Stomach (tissue), 9 donors: ENCODE measurements around the gene RAB1B. TPM values are rescaled to one million over a fixed set of nuclear protein-coding genes. Genes with fewer than 3 reads are reported as not detected.

Experiments
- DNase-seq, 2 donors: peaks; one replicate each; pipeline versions ENCODE4 v3.0.0 to v3.0.0-alpha.2; 2013 to 2019
- H3K27ac ChIP-seq, 5 donors: fragments of 200-600 bp in 4 of 5; sonication (generic) in 4 of 5; one replicate each; pipeline ENCODE4 v1.5.1; 2013 to 2019; ENCODE audit warnings: mild to moderate bottlenecking in 1 of 5, moderate library complexity in 1 of 5
- H3K27me3 ChIP-seq, 3 donors: fragments of 200-600 bp; sonication (generic); one replicate each; pipeline ENCODE4 v1.5.1; 2017 to 2019; ENCODE audit warnings: mixed run types in 1 of 3
- H3K36me3 ChIP-seq, 4 donors: fragments of 200-600 bp; sonication (generic); 1 replicate in 3 of 4; 2 replicates in 1 of 4; pipeline ENCODE4 v1.5.1; 2016 to 2019
- H3K4me1 ChIP-seq, 4 donors: fragments of 200-600 bp; sonication (generic); one replicate each; pipeline ENCODE4 v1.5.1; 2016 to 2019
- H3K4me3 ChIP-seq, 4 donors: fragments of 200-600 bp; sonication (generic) in 3 of 4; one replicate each; pipeline ENCODE4 v1.5.1; 2016 to 2019; ENCODE audit warnings: mild to moderate bottlenecking in 1 of 4
- H3K9me3 ChIP-seq, 4 donors: fragments of 200-600 bp; sonication (generic); one replicate each; pipeline ENCODE4 v1.5.1; 2016 to 2019
- EP300 ChIP-seq: sonication (generic); formaldehyde crosslinking; IDR thresholded peaks from one replicate; pipeline ENCODE4 v1.6.1; 2017; ENCODE audit warnings: antibody characterized with exemption
- POLR2A ChIP-seq, 4 donors: fragments of 450-650 bp; IDR thresholded peaks; one replicate each; pipeline ENCODE4 v1.6.1; 2016; ENCODE audit warnings: antibody characterized with exemption in 4 of 4, control low read depth in 2 of 4, mild to moderate bottlenecking in 1 of 4, moderate library complexity in 1 of 4
- POLR2AphosphoS5 ChIP-seq, 3 donors: sonication (generic); formaldehyde crosslinking; IDR thresholded peaks; one replicate each; pipeline ENCODE4 v1.6.1; 2016; ENCODE audit warnings: antibody characterized with exemption in 3 of 3
- WGBS, 5 donors: extraction: QIAGEN DNeasy Blood & Tissue Kit in 3 of 5; methylation state at CpG; one replicate each; pipeline versions ENCODE4 v1.1.5 to v1.1.7; 2013 to 2018; 5-methylcytosine and 5-hydroxymethylcytosine counted together
- intact Hi-C: fragments of 100-400 bp; cut with DNase I; formaldehyde crosslinking; loops from one replicate; pipeline ENCODE4 v1.15.1; 2023; ENCODE audit warnings: low total_unique reads
- polyA plus RNA-seq, 3 donors: library from polyadenylated mRNA; stranded (reverse); fragments of 200-250 nt; gene quantifications; one replicate each; pipeline ENCODE4 v1.2.3, GENCODE V29; 2013
- total RNA-seq, 5 donors: library from RNA; depleted of rRNA; stranded (reverse); fragments of >200 nt; gene quantifications; one replicate each; pipeline versions ENCODE4 v1.1.0 to v1.2.3, GENCODE V29; 2014 to 2016
- TF ChIP-seq, protein P1 (sequence below), 7 experiments: fragments of 450-650 bp in 4 of 7; fragments of 200-600 bp in 3 of 7; sonication (generic) in 3 of 7; IDR thresholded peaks; one replicate each; pipeline ENCODE4 v1.5.1; 2016 to 2019; ENCODE audit warnings: antibody characterized with exemption in 7 of 7, control low read depth in 2 of 7, mild to moderate bottlenecking in 1 of 7
- donor health status: healthy with polysubstance abuse.
- donor health status: Bipolar disorder and iron deficiency.
- donor health status: healthy.

The RAB1B gene
- total and polyA plus RNA-seq, 8 donors = 19.3 to 170 (median 82.3) TPM

DNA sequence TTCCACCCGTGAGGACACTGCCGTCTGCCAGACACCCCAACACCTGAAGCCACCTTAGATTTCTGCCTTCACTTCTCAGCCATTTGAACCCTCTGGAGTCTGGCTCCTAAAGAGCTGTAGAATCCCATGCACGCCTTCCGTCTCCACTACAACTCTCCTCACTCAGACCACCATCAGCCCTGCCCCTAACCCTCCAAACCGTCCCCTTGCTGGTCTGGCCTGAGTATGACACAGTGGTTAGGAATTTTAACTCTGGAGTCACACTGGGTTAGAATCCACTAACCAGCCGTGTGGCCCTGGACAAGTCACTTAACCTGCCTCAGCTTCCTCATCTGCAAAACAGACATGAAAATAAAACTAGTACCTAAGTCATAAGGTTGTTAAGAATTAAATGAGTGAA lies 12.6 kb downstream of the RAB1B start:
- no peaks in the 10 kb centered on the region for H3K9me3 ChIP-seq
- H3K4me1 ChIP-seq = peaks cover 24 to 42% (median 31%) of the 10 kb centered on the region in 4 donors
- no peak overlapping the region for H3K27ac ChIP-seq
- TF ChIP-seq POLR2A (IDR thresholded peaks at IDR 0.05) (no peak), POLR2AphosphoS5 (IDR thresholded peaks at IDR 0.05) (no peak), EP300 (no peak)
- TF ChIP-seq, protein P1, sequence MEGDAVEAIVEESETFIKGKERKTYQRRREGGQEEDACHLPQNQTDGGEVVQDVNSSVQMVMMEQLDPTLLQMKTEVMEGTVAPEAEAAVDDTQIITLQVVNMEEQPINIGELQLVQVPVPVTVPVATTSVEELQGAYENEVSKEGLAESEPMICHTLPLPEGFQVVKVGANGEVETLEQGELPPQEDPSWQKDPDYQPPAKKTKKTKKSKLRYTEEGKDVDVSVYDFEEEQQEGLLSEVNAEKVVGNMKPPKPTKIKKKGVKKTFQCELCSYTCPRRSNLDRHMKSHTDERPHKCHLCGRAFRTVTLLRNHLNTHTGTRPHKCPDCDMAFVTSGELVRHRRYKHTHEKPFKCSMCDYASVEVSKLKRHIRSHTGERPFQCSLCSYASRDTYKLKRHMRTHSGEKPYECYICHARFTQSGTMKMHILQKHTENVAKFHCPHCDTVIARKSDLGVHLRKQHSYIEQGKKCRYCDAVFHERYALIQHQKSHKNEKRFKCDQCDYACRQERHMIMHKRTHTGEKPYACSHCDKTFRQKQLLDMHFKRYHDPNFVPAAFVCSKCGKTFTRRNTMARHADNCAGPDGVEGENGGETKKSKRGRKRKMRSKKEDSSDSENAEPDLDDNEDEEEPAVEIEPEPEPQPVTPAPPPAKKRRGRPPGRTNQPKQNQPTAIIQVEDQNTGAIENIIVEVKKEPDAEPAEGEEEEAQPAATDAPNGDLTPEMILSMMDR (IDR thresholded peaks at IDR 0.05) = no peak
- H3K36me3 ChIP-seq = peaks cover 13 to 38% (median 34%) of the 10 kb centered on the region in 4 donors
- peaks cover 0 to 12% (median 0%) of the 10 kb centered on the region in 3 donors for H3K27me3 ChIP-seq
- WGBS, 5 donors = 77 to 85% (median 81%) methylated on average over 6 of the region's 6 CpGs
- DNase-seq = no peak
- intact Hi-C loops = no loop called here
- no peak overlapping the region for H3K4me3 ChIP-seq

GRCh38 chr11:66281776-66282467 lies 13.5 kb downstream of the RAB1B start:
- Histone ChIP-seq H3K4me1 (peaks cover 24 to 50% (median 34%) of the 10 kb centered on the region in 4 donors), H3K27ac (no peak overlapping the region), H3K4me3 (no peak overlapping the region), H3K27me3 (peaks cover 0 to 12% (median 0%) of the 10 kb centered on the region in 3 donors), H3K36me3 (peaks cover 10 to 31% (median 26%) of the 10 kb centered on the region in 4 donors), H3K9me3 (no peaks in the 10 kb centered on the region)
- no peak for DNase-seq
- intact Hi-C loops = no loop called here
- 24 to 50% (median 26%) methylated on average over 5 to 20 of the region's 20 CpGs for WGBS, 5 donors
- TF ChIP-seq POLR2A (IDR thresholded peaks at IDR 0.05) (no peak), POLR2AphosphoS5 (IDR thresholded peaks at IDR 0.05) (no peak), EP300 (no peak)
- TF ChIP-seq, protein P1 (IDR thresholded peaks at IDR 0.05) = no peak

- DNase-seq = peak; percentile 99 to 100
- Histone ChIP-seq H3K36me3 (peaks cover 10 to 32% (median 24%) of the 10 kb centered on the region in 4 donors), H3K4me3 (no peak overlapping the region), H3K27ac (no peak overlapping the region), H3K27me3 (peaks cover 0 to 12% (median 0%) of the 10 kb centered on the region in 3 donors), H3K4me1 (peaks cover 24 to 52% (median 35%) of the 10 kb centered on the region in 4 donors), H3K9me3 (no peaks in the 10 kb centered on the region)
- intact Hi-C loops = no loop called here
- WGBS, 5 donors = 14 to 29% (median 14%) methylated on average over 15 to 35 of the region's 35 CpGs
- TF ChIP-seq, protein P1 (IDR thresholded peaks at IDR 0.05) = peak in 5 of 7 experiments; percentile 93 to 99 (median 96)
- TF ChIP-seq EP300 (no peak), POLR2AphosphoS5 (IDR thresholded peaks at IDR 0.05) (peak; percentile 22 to 83 (median 30))
Observed at GRCh38 chr11:66282468-66283455, 14.3 kb downstream of the RAB1B start.

DNA sequence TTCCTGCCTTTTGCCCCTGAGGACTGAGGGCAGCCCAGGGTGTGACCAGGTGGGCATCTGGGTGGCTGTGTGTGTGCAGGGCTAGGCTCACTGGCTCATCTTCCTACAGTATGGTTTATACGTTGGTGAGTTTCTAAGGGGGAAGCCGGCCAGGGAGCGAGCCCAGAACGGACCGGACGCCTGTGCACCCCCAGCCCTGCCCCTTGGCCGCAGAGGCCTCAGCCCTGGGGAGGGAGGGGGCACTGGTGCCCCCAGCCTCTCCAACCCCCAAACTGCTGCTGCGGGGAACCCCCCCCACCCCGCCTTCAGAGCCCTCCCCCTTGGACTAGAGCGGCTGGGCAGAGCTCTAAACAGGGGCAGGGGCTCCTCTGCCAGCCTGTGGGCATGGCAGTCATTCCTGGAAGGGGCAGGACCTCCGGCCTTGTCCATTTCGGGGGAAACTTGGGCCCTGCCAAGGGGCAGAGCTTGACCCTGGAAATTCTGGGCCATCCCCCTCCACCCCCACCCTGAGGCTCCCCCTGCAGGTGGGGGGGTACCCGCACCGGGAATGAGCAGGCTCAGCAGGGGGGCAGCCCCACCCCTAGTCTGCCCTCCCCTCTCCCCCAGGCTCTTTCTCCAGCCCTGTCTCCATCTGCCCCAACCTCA lies 15.1 kb downstream of the RAB1B start:
- no peak for TF ChIP-seq POLR2A (IDR thresholded peaks at IDR 0.05)
- TF ChIP-seq POLR2AphosphoS5 (IDR thresholded peaks at IDR 0.05) = no peak
- TF ChIP-seq, protein P1 (IDR thresholded peaks at IDR 0.05) = no peak
- TF ChIP-seq EP300 = no peak

More for the DNA sequence above, 15.1 kb downstream of the RAB1B start:
- intact Hi-C loops = no loop called here
- Histone ChIP-seq H3K36me3 (peaks cover 10 to 32% (median 24%) of the 10 kb centered on the region in 4 donors), H3K9me3 (no peaks in the 10 kb centered on the region), H3K27me3 (peaks cover 0 to 9% (median 0%) of the 10 kb centered on the region in 3 donors), H3K4me1 (peaks cover 25 to 56% (median 38%) of the 10 kb centered on the region in 4 donors), H3K4me3 (no peak overlapping the region), H3K27ac (no peak overlapping the region)
- 62 to 93% (median 81%) methylated on average over 7 to 14 of the region's 14 CpGs for WGBS, 5 donors
- no peak for DNase-seq
